Activated CD4-positive, alpha-beta memory T cell treated with anti-CD3 and anti-CD28 coated beads, Interleukin-2, amount 10 ng/mL, durations not matched to agents 7 days and 5 days (primary cell): ENCODE data around the gene HSF4. TPM values are rescaled to one million over a fixed set of nuclear protein-coding genes. Genes with fewer than 3 reads are reported as not detected.

Experiments used
- CTCF ChIA-PET: fragments of 350-600 bp; sonication (Branson Sonifier 250); formaldehyde crosslinking; loops from one replicate; lab custom pipeline; 2021; ENCODE audit warnings: antibody characterized with exemption, inconsistent platforms; lab: Charles Lee
- POLR2A ChIA-PET: fragments of 350-600 bp; sonication (Branson Sonifier 250); formaldehyde crosslinking; loops from one replicate; lab custom pipeline; 2021; ENCODE audit warnings: antibody characterized with exemption; lab: Charles Lee
- DNase-seq: peaks from one replicate; pipeline ENCODE4 v3.0.0-alpha.2; 2020
- H3K27ac Mint-ChIP-seq: one replicate; pipeline ENCODE4 v1.8.0; 2021; ENCODE audit warnings: mild to moderate bottlenecking, mixed read lengths
- H3K27me3 Mint-ChIP-seq: one replicate; pipeline ENCODE4 v1.8.0; 2021; ENCODE audit warnings: mixed read lengths
- H3K36me3 Mint-ChIP-seq: one replicate; pipeline ENCODE4 v1.8.0; 2021; ENCODE audit warnings: low read depth, mixed read lengths
- H3K4me1 Mint-ChIP-seq: one replicate; pipeline ENCODE4 v1.8.0; 2021; ENCODE audit warnings: mixed read lengths
- H3K4me3 Mint-ChIP-seq: one replicate; pipeline ENCODE4 v1.8.0; 2021; ENCODE audit warnings: mild to moderate bottlenecking, mixed read lengths
- H3K9me3 Mint-ChIP-seq: one replicate; pipeline ENCODE4 v1.8.0; 2021; ENCODE audit warnings: mixed read lengths
- total RNA-seq, 2 experiments: library from RNA; stranded (reverse); gene quantifications; one replicate each; pipeline ENCODE4 v1.2.3, GENCODE V29; 2021

HSF4 gene
- total RNA-seq, 2 experiments from 2014 or later = 107 to 110 TPM

DNA sequence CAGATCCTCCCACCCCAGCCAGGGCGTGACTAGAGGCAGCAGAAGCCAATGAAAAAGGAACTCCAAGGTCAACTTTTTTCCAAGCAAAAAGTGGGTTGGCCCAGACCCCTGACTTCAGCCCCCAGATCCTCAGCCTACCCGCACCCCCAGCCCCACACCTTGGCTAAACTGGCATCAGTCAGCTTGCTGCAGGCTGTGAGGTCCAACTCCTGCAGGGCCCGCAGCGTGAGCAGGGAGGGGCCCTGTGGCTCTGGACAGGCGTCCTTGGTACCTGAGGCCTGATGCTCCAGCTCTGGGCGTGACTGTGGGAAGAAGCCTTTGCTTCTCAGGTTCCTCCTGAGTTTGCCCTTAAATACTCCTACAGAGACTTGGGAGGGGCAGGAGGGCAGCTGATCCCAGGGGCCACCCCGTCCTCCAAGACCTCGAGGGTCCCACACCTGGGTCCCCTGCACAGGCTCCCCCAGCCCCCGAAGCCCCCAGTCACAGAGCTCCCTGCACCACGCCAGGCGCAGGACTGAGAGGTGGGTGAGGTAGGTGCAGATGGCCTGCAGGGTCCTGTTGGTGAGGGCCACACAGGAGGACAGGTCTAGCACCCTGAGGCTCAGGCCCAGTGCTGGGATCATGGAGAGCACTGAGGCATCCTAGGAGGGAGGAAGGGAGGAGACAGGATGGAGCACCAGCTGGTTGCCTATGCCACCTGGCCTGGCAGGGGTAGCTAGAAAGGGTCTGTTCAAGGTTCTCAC, 43.8 kb downstream of the HSF4 start:
- POLR2A ChIA-PET = interaction anchor here (0.7 to 3.6 kb wide), 8 partner anchors 9 to 49 kb away, joined by 3 to 20 read pairs (median 4); partner anchors contain the start of gene TMEM208
- no peaks in the 10 kb centered on the region for H3K27me3 Mint-ChIP-seq
- H3K27ac Mint-ChIP-seq = no peak overlapping the region

DNA sequence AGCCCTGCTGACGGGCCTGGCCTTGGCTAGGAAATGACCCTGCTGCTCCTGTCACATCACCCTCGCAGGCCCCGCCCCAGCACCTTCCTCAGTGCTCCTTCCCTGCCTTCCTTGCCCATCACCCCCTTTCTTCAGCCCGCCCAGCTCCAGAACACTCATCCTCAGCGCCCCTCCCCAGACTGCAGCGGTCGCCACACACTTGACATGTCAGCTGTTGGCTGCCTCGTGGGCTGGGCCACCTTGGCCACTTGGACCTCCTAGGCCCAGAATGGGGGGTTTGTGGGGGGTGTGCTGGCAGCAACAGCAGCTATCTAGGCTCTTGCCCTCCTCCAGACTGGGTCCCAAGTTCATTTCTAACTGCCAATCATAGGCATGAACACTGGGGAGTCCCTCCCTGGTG, 45.0 kb downstream of the HSF4 start:
- no peak for DNase-seq
- no peak overlapping the region for H3K4me3 Mint-ChIP-seq
- H3K36me3 Mint-ChIP-seq = peaks cover 8% of the 10 kb centered on the region
- H3K9me3 Mint-ChIP-seq = no peaks in the 10 kb centered on the region
- no peak overlapping the region for H3K27ac Mint-ChIP-seq
- H3K4me1 Mint-ChIP-seq = no peaks in the 10 kb centered on the region
- ChIA-PET CTCF (interaction anchor here (0.5 to 2.0 kb wide), 2 partner anchors 12 to 49 kb away, joined by 4 to 6 read pairs; no protein-coding TSS in a partner anchor), POLR2A (interaction anchor here (0.8 to 3.6 kb wide), 5 partner anchors 16 to 35 kb away, joined by 4 to 20 read pairs (median 9); partner anchors contain the start of gene TMEM208)
- no peaks in the 10 kb centered on the region for H3K27me3 Mint-ChIP-seq

More for the DNA sequence above, 43.8 kb downstream of the HSF4 start:
- Mint-ChIP-seq H3K36me3 (peaks cover 14% of the 10 kb centered on the region), H3K4me1 (no peaks in the 10 kb centered on the region), H3K4me3 (no peak overlapping the region), H3K9me3 (no peaks in the 10 kb centered on the region)
- no peak for DNase-seq
- CTCF ChIA-PET = interaction anchor here (0.8 to 2.0 kb wide), 2 partner anchors 11 to 19 kb away, joined by 4 to 6 read pairs; partner anchors contain the start of gene TMEM208

GRCh38 chr16:67210069-67210937, 45.8 kb downstream of the HSF4 start:
- no peak overlapping the region for H3K27ac Mint-ChIP-seq
- H3K4me3 Mint-ChIP-seq = no peak overlapping the region
- no peaks in the 10 kb centered on the region for H3K4me1 Mint-ChIP-seq
- CTCF ChIA-PET = interaction anchor here (2.4 kb wide), 1 partner anchor 12 kb away, joined by 7 read pairs; the partner anchor contains the start of gene ELMO3
- H3K27me3 Mint-ChIP-seq = no peaks in the 10 kb centered on the region
- POLR2A ChIA-PET = interaction anchor here (1.0 to 3.6 kb wide), 3 partner anchors 13 to 34 kb away, joined by 3 to 14 read pairs (median 9); no protein-coding TSS in a partner anchor
- no peaks in the 10 kb centered on the region for H3K9me3 Mint-ChIP-seq
- peaks cover 8% of the 10 kb centered on the region for H3K36me3 Mint-ChIP-seq
- DNase-seq = no peak

- no peak overlapping the region for H3K4me3 Mint-ChIP-seq
Measured at GRCh38 chr16:67211674-67212073, 47.1 kb downstream of the HSF4 start.

DNA sequence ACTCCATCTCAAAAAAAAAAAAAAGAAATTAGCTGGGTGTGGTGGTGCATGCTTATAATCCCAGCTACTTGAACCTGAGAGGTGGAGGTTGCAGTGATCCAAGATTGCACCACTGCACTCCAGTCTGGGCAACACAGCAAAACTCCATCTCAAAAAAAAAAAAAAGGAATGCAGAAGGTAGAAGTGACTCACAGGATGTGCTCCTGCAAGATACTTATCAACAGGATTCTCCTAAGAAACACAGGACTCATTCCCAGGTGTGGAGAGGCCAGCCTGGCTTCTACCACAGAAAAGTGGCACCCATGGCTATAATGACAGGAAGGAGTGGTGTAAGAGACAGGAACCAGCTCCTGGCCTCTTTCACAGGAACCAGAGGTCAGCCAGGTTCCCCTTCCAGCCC, 48.2 kb downstream of the HSF4 start:
- Mint-ChIP-seq H3K4me3 (no peak overlapping the region), H3K36me3 (no peaks in the 10 kb centered on the region), H3K27me3 (no peaks in the 10 kb centered on the region), H3K9me3 (no peaks in the 10 kb centered on the region), H3K4me1 (peaks cover 11% of the 10 kb centered on the region), H3K27ac (no peak overlapping the region)
- DNase-seq = no peak
- POLR2A ChIA-PET = interaction anchor here (0.9 to 1.7 kb wide), 3 partner anchors 8 to 19 kb away, joined by 3 to 5 read pairs (median 4); no protein-coding TSS in a partner anchor
- CTCF ChIA-PET = interaction anchor here (0.7 to 1.4 kb wide), 4 partner anchors 15 to 811 kb away, joined by 3 to 5 read pairs (median 3); no protein-coding TSS in a partner anchor

More at GRCh38 chr16:67211674-67212073, 47.1 kb downstream of the HSF4 start:
- Mint-ChIP-seq H3K27ac (no peak overlapping the region), H3K4me1 (peaks cover 3% of the 10 kb centered on the region), H3K9me3 (no peaks in the 10 kb centered on the region), H3K27me3 (no peaks in the 10 kb centered on the region), H3K36me3 (no peaks in the 10 kb centered on the region)
- no peak for DNase-seq
- POLR2A ChIA-PET = no interaction called here
- CTCF ChIA-PET = interaction anchor here (1.1 to 2.4 kb wide), 3 partner anchors 13 to 57 kb away, joined by 3 to 7 read pairs (median 5); partner anchors contain the start of gene ELMO3

DNA sequence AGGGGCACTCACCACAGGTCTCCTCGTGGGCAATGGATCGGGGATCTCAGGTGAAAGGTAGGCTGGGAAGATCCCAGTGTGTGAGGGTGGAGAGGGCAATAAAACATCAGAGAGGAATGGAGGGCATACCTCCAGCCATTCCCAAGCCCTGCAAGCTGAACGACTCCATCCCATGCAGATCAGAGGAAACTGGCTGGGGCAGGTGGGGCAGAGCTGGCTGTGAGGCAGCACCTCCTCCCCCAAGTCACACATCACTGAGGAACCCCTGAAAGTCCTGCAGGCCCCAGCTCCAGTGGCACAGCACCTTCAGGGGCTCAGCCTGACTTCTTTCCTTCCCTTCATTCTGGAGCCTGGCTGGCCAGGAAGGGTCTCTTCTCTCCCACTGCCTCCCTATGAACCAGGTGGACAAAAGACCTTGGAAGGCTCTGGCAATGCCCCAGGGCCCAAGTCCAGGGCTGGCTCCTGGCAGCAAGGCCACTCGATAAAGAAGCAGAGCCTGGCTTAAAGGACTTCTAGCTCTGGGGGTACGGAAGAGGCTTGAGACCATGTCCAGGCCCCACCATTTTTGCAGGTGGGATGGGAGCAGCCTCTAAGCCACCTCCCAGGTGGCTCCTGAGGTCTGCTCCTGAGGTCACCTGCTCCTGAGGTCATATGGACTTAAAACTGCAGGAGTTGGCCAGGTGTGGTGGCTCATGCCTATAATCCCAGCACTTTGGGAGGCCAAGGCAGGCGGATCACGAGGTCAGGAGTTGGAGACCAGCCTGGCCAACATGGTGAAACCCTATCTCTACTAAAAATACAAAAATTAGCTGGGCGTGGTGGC, 48.9 kb downstream of the HSF4 start:
- DNase-seq = no peak
- Mint-ChIP-seq H3K36me3 (no peaks in the 10 kb centered on the region), H3K27me3 (no peaks in the 10 kb centered on the region), H3K4me3 (no peak overlapping the region), H3K27ac (no peak overlapping the region), H3K9me3 (no peaks in the 10 kb centered on the region), H3K4me1 (peaks cover 12% of the 10 kb centered on the region)
- ChIA-PET CTCF (interaction anchor here (1.4 kb wide), 1 partner anchor 114 kb away, joined by 3 read pairs; no protein-coding TSS in a partner anchor), POLR2A (interaction anchor here (0.9 to 1.8 kb wide), 4 partner anchors 9 to 31 kb away, joined by 3 to 5 read pairs (median 4); no protein-coding TSS in a partner anchor)

DNA sequence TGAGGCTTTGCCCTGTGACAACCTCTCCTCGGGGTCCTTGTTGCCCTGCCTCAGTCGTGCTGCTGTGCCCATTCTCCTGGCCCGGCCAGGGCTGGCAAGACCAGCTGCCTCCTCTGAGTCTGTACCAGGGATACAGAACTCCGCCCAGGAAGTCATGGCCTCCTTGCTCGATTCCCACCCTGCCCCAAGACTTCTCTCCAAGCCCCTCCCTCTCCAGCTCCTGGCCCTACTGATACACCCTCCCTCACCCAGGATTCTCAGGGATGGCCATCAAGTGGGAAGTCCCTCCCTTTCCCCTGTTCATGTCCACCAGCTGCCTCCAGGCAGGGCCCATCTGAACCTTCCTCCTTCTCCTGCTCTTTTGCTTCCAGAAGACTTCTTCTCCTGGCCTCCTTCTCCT, 51.2 kb downstream of the HSF4 start:
- Mint-ChIP-seq H3K4me3 (no peak overlapping the region), H3K27ac (no peak overlapping the region), H3K4me1 (peaks cover 12% of the 10 kb centered on the region), H3K27me3 (no peaks in the 10 kb centered on the region), H3K36me3 (no peaks in the 10 kb centered on the region), H3K9me3 (no peaks in the 10 kb centered on the region)
- CTCF ChIA-PET = no interaction called here
- POLR2A ChIA-PET = interaction anchor here (1.1 to 1.8 kb wide), 2 partner anchors 11 to 29 kb away, joined by 3 to 4 read pairs; partner anchors contain the start of gene TMEM208
- DNase-seq = no peak

DNA sequence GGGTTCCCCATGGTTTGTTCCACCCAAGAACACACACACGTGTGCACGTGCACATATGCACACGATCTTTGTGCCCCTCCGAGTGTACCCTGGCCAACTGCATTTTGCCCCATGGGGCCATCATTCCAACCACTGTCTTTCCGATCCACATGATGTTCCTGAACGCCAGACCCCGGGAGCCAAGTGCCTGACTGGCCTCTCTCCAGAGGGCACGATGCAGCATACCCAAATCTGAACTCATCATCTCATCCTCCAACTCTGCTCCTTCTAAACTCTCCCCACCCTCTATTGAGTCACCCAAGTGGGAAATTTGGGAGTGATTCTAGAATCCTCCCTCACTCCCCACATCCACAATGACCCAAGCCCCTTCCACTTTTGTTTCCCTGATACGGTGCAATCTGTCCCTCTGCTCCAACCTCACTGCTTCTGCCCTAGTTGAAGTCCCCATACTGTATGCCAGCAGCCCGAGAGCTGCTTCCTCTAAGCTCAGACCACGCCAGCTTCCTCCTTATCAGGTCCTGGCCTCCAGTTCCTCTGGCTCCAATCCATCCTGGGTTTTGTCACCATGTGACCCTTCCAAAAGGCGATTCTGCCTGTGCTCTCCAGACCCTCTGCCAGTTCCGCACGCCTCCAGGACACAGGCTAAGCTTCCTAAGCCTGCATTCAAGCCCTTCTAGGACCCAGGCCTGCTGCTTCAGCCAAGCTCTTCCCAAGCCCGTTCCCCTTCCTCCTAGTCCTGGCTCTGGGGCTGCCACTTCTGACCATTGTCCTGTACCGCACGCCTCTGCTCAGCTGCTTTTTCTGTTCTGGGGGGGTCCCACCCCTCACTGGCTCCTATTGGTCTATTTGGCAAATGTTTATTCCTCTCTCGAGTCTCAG, 52.3 kb downstream of the HSF4 start:
- CTCF ChIA-PET = no interaction called here
- Mint-ChIP-seq H3K36me3 (no peaks in the 10 kb centered on the region), H3K9me3 (no peaks in the 10 kb centered on the region), H3K4me3 (no peak overlapping the region), H3K27ac (no peak overlapping the region), H3K27me3 (no peaks in the 10 kb centered on the region), H3K4me1 (peaks cover 12% of the 10 kb centered on the region)
- no peak for DNase-seq
- POLR2A ChIA-PET = interaction anchor here (1.2 kb wide), 1 partner anchor 9 kb away, joined by 3 read pairs; no protein-coding TSS in a partner anchor

Other genes with a start within 250 kb of the HSF4 start
- gene CDH16, start 245.9 kb upstream of the HSF4 start, total RNA-seq = not detected
- 1 to 10 TPM; 1.0 to 1.3 TPM for gene RRAD, start 239.2 kb upstream of the HSF4 start, total RNA-seq
- gene CIAO2B, start 230.3 kb upstream of the HSF4 start, total RNA-seq = 100 to 1,000 TPM; 116 to 121 TPM
- gene CES2, start 229.2 kb upstream of the HSF4 start, total RNA-seq = 10 to 100 TPM; 32.9 to 33.5 TPM
- 1 to 10 TPM; 6.1 to 6.3 TPM for gene CES3, start 203.5 kb upstream of the HSF4 start, total RNA-seq
- 10 to 100 TPM; 37.8 to 39.3 TPM for gene CES4A, start 176.2 kb upstream of the HSF4 start, total RNA-seq
- gene CBFB, start 135.6 kb upstream of the HSF4 start, total RNA-seq = 100 to 1,000 TPM; 236 to 238 TPM
- 10 to 100 TPM; 12.4 to 13.3 TPM for gene PHAF1, start 54.8 kb upstream of the HSF4 start, total RNA-seq
- 10 to 100 TPM; 14.6 to 16.2 TPM for gene B3GNT9, start 13.7 kb upstream of the HSF4 start, total RNA-seq
- 10 to 100 TPM; 96.9 to 97.3 TPM for gene TRADD, start 4.8 kb upstream of the HSF4 start, total RNA-seq
- 10 to 100 TPM; 52.3 to 54.4 TPM for gene FBXL8, start 4.8 kb upstream of the HSF4 start, total RNA-seq
- gene NOL3, start 5.8 kb downstream of the HSF4 start, total RNA-seq = 10 to 100 TPM; 35.6 to 36.7 TPM
- 10 to 100 TPM; 63.9 to 70.9 TPM for gene MATCAP1, start 19.2 kb downstream of the HSF4 start, total RNA-seq
- gene EXOC3L1, start 25.4 kb downstream of the HSF4 start, total RNA-seq = not detected
- gene E2F4, start 27.4 kb downstream of the HSF4 start, total RNA-seq = 100 to 1,000 TPM; 127 to 131 TPM
- gene ELMO3, start 34.4 kb downstream of the HSF4 start, total RNA-seq = 1 to 10 TPM; 7.3 to 8.3 TPM
- gene TMEM208, start 62.4 kb downstream of the HSF4 start, total RNA-seq = 10 to 100 TPM; 39.6 to 39.7 TPM
- 10 to 100 TPM; 94.8 to 99.1 TPM for gene FHOD1, start 82.7 kb downstream of the HSF4 start, total RNA-seq
- 1 to 10 TPM; 2.2 to 2.8 TPM for gene SLC9A5, start 84.2 kb downstream of the HSF4 start, total RNA-seq
- 10 to 100 TPM in 1 of 2 experiments, 1 to 10 TPM in 1; 9.2 to 10.9 TPM for gene PLEKHG4, start 114.8 kb downstream of the HSF4 start, total RNA-seq
- gene KCTD19, start 162.0 kb downstream of the HSF4 start, total RNA-seq = under 1 TPM; 0.20 to 0.48 TPM
- gene LRRC36, start 162.1 kb downstream of the HSF4 start, total RNA-seq = not detected
- not detected for gene TPPP3, start 228.8 kb downstream of the HSF4 start, total RNA-seq